GM19239 (cell line): Measurements from ENCODE around the gene ZFYVE9.

ENCODE experiments used
- DNase-seq: peaks from one replicate; pipeline ENCODE4 v3.0.0; 2011; ENCODE audit warnings: low spot score; ENCODE audit not compliant: insufficient read length
- FAIRE-seq: peaks from 2 replicates; lab custom pipeline; 2011; peaks lifted over from hg19 to GRCh38; lab: Jason Lieb, UNC

The ZFYVE9 gene

DNA sequence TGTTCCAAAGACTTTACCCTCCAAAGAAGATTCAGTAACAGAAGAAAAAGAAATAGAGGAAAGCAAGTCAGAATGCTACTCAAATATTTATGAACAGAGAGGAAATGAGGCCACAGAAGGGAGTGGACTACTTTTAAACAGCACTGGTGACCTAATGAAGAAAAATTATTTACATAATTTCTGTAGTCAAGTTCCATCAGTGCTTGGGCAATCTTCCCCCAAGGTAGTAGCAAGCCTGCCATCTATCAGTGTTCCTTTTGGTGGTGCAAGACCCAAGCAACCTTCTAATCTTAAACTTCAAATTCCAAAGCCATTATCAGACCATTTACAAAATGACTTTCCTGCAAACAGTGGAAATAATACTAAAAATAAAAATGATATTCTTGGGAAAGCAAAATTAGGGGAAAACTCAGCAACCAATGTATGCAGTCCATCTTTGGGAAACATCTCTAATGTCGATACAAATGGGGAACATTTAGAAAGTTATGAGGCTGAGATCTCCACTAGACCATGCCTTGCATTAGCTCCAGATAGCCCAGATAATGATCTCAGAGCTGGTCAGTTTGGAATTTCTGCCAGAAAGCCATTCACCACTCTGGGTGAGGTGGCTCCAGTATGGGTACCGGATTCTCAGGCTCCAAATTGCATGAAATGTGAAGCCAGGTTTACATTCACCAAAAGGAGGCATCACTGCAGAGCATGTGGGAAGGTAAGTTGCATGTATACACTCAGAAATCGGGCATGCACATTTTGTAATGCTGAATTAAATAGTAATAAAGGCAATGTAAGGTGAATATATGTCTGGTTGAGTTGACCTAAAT, 97.2 kb downstream of the ZFYVE9 start:
- FAIRE-seq, result peak; percentile 48
- DNase-seq, result no peak

GRCh38 chr1:52239708-52240001, 97.8 kb downstream of the ZFYVE9 start:
- peak; percentile 8 for DNase-seq
- peak; percentile 37 for FAIRE-seq

GRCh38 chr1:52240592-52241210, 98.8 kb downstream of the ZFYVE9 start:
- no peak for DNase-seq
- peak; percentile 21 for FAIRE-seq

- DNase-seq, result no peak
Measured at GRCh38 chr1:52243221-52243987, 101.5 kb downstream of the ZFYVE9 start.

GRCh38 chr1:52249831-52250230, 107.9 kb downstream of the ZFYVE9 start:
- DNase-seq (no peak), FAIRE-seq (no peak)

More at GRCh38 chr1:52243221-52243987, 101.5 kb downstream of the ZFYVE9 start:
- no peak for FAIRE-seq

DNA sequence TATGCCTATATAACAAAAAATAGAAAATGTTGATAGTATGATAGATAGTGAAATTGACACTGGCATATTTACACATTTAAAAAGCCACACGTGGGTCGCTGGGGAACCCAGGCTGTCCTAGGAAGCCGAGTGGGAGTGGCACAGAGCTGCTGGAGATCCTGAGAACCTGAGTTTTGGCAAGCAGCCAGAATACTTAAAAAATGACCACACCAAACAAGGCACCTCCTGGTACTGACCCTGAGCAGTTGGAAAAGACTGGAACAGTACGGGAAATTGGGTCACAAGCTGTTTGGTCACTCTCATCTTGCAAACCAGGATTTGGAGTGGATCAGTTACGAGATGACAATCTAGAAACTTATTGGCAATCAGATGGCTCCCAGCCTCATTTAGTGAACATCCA, 111.5 kb downstream of the ZFYVE9 start:
- DNase-seq (no peak), FAIRE-seq (no peak)

GRCh38 chr1:52259886-52260285, 118.0 kb downstream of the ZFYVE9 start:
- no peak for FAIRE-seq
- DNase-seq, result no peak

- no peak for DNase-seq
- FAIRE-seq, result no peak
Measured at GRCh38 chr1:52263153-52263910, 121.4 kb downstream of the ZFYVE9 start.

- FAIRE-seq (no peak), DNase-seq (no peak)
Measured at GRCh38 chr1:52264530-52265115, 122.7 kb downstream of the ZFYVE9 start.

DNA sequence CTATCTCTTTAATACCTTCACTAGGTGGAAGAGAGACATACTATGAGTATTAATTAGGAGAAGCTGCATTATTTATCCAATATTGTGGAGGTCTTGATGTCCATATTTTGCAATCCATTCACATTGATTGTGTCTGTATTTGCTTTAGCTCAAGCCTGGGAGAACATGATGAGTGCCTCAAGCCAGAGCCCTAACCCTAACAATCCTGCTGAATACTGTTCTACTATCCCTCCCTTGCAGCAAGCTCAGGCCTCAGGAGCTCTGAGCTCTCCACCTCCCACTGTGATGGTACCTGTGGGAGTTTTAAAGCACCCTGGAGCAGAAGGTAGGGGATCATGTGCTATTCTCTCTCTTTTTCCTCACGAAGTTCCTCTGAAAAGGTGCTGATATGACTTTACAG, 124.6 kb downstream of the ZFYVE9 start:
- DNase-seq (no peak), FAIRE-seq (no peak)

GRCh38 chr1:52268372-52268771, 126.5 kb downstream of the ZFYVE9 start:
- no peak for FAIRE-seq
- DNase-seq, result no peak

- DNase-seq, result no peak
- FAIRE-seq, result no peak
Measured at GRCh38 chr1:52281518-52281917, 139.6 kb downstream of the ZFYVE9 start.

DNA sequence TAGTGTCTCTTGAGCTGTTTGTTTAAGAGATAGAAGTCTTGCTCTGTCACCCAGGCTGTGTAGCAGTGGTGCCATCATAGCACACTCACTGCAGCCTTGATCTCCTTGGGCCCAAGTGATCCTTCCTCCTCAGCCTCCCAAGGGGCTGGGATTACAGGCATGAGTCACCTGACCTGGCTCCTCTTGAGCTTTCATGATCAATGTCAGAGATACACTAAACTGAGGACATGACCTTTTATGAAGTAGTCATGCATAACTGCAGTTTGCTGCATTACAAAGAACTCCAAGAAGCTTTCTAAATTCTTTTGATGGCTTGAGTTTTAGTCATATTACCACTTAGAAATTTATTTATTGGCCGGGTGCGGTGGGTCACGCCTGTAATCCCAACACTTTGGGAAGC, 146.4 kb downstream of the ZFYVE9 start:
- DNase-seq (no peak), FAIRE-seq (no peak)

DNA sequence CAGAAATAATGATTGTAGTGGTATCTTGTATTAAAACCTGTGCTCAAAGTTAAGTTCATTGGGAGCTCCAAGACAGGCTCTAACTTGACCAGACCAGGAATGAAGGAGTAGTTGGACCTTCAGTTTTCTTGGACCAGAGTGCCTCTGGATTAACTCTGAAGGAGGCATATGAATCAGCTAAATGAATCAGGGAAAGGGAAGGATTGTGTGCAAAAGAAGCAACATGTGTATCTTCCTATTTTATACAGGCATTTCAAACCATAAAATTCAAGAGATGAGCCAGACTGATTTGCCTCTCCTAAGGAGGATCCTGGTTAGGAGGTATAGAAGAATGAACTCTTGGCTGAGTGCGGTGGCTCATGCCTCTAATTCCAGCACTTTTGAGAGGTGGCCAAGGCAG, 152.7 kb downstream of the ZFYVE9 start:
- FAIRE-seq (no peak), DNase-seq (no peak)

- no peak for FAIRE-seq
- peak; percentile 35 for DNase-seq
Measured at GRCh38 chr1:52296345-52296744, 154.5 kb downstream of the ZFYVE9 start.

DNA sequence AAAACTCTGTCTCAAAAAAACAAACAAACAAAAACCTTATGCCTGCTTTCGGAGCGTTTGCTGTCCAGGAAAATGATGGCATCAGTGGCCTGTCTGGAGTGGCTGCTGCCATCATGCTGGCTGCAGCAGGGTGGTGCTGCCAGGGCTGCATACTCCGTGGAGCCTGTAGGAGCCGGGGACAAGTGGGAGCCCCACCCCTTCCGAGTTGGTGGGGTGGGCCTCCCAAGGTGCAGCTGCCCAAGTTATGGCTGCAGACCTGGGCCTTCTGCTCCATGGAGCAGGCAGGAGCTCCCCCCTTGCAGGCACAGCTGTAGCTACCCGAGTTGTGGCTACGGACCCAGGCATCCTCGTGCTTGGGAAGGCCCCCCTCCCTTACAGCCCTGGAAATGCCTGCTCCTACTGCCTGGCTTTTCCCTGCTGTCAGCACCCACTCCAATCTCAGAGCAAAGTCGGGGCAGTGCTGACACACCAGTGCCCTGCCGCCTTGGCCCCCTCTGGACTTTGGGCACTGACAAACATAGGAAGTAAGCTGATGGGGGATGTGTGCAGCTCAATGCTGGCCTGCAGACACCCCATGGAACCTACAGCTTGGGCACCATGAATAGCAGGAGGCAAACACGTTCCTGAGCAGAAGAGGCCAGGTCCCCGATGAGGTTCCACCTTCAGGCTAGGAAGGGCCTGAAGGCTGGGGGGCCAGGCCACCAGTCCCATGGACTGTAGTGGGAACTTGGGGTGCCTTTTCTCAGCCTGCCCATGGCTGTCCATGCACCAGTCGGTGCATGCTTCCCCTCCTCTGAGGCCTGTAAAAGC, 163.7 kb downstream of the ZFYVE9 start:
- no peak for DNase-seq
- no peak for FAIRE-seq

DNA sequence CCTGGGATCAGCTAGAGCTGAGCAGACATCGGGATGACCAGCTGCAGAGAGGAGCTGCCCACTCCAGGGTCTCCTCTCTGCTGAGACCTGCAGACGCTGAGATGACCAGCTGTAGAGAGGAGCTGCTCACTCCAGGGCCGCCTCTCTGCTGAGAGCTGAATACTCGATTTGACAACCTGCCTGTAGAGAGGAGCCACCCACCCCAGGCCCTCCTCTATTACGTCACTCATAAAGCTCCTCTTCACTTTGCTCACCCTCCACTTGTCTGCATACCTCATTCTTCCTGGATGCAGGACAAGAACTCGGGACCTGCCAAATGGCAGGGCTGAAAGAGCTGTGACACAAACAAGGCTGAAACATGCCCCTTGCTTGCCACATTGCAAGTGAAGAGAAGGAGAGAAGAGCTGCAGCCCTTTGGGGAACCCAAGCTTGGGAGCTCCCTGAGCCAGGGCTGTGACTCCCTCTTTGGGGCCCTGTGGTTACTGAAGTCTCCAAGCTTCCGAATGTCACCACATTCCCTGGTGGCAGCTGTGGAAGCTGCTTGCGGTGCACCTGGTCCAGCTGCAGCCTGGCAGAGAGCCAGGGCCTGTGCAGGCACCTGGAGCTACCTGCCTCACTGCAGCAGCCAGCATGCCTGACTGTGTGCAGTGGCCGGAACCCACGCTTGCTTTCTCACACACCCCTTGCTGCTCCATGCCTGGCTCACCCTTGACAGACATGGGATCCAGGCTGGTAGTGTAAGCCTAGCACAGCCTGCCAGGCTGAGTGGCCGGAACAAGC, 164.5 kb downstream of the ZFYVE9 start:
- no peak for FAIRE-seq
- no peak for DNase-seq

- DNase-seq (no peak), FAIRE-seq (no peak)
Measured at GRCh38 chr1:52321061-52321460, 179.2 kb downstream of the ZFYVE9 start.

GRCh38 chr1:52323731-52324130, 181.8 kb downstream of the ZFYVE9 start:
- no peak for FAIRE-seq
- no peak for DNase-seq
